Neutrophil (primary cell): Measurements from ENCODE around the gene ANKRD29.

Experiments used
- H3K27ac ChIP-seq: fragments of 200-600 bp; sonication (generic); 2 replicates; pipeline ENCODE4 v1.5.1; 2016; ENCODE audit warnings: mild to moderate bottlenecking, moderate library complexity
- H3K27me3 ChIP-seq: fragments of 200-600 bp; sonication (generic); 2 replicates; pipeline ENCODE4 v1.6.0; 2016; ENCODE audit warnings: mild to moderate bottlenecking
- H3K36me3 ChIP-seq: fragments of 200-600 bp; sonication (generic); 2 replicates; pipeline ENCODE4 v1.5.1; 2017
- H3K4me1 ChIP-seq, 2 experiments: fragments of 200-600 bp in 1 of 2; sonication (generic) in 1 of 2; 1 replicate in 1 of 2; 2 replicates in 1 of 2; pipeline versions ENCODE4 v1.5.1 to v1.6.1; 2013 to 2016; ENCODE audit warnings: low read depth in 1 of 2, low read length in 1 of 2, mild to moderate bottlenecking in 1 of 2, moderate library complexity in 1 of 2; ENCODE audit not compliant: control insufficient read depth in 1 of 2, insufficient read depth in 1 of 2
- H3K4me3 ChIP-seq, 2 experiments: fragments of 200-600 bp in 1 of 2; sonication (generic) in 1 of 2; 1 replicate in 1 of 2; 2 replicates in 1 of 2; pipeline ENCODE4 v1.5.1; 2013 to 2016; ENCODE audit warnings: low read depth in 1 of 2, low read length in 1 of 2, mild to moderate bottlenecking in 1 of 2, moderate library complexity in 1 of 2
- H3K9me3 ChIP-seq: fragments of 200-600 bp; sonication (generic); 2 replicates; pipeline ENCODE4 v1.5.1; 2016
- TF ChIP-seq, protein P1 (sequence below): fragments of 200-600 bp; sonication (generic); IDR thresholded peaks from 2 replicates; pipeline ENCODE4 v1.5.1; 2016; ENCODE audit warnings: antibody characterized with exemption

The ANKRD29 gene

DNA sequence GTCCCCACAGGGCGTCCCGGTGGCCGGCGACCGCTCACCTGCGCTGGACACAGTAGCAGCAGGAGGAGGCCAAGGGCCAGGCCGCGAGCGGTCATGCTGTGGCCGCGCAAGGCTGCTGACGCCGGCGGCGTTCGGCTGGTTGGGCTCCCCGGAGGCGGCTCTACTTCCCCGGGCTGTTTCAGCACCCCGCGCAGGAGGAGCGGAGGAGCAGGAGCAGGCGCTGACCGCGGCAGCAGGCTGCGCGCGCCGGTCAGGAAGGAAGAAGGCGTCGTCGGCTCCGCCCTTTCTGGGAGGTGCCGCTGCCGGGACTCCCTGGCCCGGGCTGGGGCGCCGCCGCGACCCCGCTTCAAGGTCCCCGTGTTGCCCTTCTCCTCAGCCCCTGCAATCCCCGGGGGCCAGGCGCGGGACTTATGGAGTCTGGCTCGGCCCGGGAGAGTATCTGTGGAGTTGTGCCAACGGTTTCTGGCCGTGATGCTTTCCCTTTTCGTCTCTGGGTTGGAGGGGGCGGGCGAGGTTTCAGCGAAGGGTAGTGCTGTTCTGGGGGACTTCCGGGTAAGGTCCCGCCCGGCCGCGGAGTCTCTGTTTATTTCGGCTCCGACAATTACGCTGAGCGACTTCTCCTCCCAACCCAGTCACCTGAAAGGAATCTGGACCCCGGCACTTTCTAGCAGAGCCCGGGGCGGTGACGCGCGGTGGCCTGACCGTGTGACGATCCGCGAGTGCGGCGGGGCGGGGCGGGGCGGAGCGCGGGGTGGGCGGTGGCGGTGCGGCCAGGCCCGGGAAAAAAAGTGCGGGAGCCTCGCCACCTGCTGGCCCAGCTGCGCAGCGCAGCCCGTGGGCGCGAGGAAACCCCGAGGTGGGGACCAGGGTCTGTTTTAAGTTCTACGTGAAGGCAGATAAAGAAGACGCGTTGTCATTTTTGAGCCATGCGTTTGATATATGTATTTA, 76.2 kb downstream of the ANKRD29 start, which contains the start of gene NPC1:
TSS of gene NPC1 (minus strand) at position 258 of the 948 bp plus-strand sequence. CDS start at position 95, 163 bp downstream.
- no peaks in the 10 kb centered on the region for H3K36me3 ChIP-seq
- TF ChIP-seq, protein P1, sequence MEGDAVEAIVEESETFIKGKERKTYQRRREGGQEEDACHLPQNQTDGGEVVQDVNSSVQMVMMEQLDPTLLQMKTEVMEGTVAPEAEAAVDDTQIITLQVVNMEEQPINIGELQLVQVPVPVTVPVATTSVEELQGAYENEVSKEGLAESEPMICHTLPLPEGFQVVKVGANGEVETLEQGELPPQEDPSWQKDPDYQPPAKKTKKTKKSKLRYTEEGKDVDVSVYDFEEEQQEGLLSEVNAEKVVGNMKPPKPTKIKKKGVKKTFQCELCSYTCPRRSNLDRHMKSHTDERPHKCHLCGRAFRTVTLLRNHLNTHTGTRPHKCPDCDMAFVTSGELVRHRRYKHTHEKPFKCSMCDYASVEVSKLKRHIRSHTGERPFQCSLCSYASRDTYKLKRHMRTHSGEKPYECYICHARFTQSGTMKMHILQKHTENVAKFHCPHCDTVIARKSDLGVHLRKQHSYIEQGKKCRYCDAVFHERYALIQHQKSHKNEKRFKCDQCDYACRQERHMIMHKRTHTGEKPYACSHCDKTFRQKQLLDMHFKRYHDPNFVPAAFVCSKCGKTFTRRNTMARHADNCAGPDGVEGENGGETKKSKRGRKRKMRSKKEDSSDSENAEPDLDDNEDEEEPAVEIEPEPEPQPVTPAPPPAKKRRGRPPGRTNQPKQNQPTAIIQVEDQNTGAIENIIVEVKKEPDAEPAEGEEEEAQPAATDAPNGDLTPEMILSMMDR, result peak; percentile 99
- H3K4me3 ChIP-seq, result peak within 1 kb of the TSS; percentile 74 to 97

DNA sequence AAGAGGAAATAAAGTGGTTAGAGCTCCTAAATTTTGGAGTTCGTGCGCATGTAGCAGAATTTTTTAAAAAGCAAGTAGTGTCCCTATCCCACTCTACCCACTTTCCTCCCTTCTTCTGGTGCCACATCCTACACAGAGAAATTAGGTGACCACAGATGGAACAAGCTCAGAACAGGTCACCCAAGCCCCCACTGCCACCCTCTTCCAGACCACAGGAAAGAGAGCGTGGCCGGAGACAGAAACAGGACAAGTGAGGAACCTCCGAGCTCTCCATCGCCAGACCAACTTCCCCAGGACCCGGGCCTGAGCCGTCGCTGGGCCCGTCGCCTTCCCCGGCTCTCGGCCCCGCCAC, 76.8 kb downstream of the ANKRD29 start:
- TF ChIP-seq, protein P1, result no peak
- Histone ChIP-seq H3K4me3 (peak overlapping the region; percentile 74 to 97), H3K27ac (peak overlapping the region; percentile 95), H3K36me3 (no peaks in the 10 kb centered on the region), H3K27me3 (peaks cover 22% of the 10 kb centered on the region), H3K4me1 (peaks cover 24% of the 10 kb centered on the region in 2 experiments), H3K9me3 (no peaks in the 10 kb centered on the region)

More for the DNA sequence above, 76.2 kb downstream of the ANKRD29 start, which contains the start of gene NPC1:
- Histone ChIP-seq H3K4me1 (peaks cover 24% of the 10 kb centered on the region in 2 experiments), H3K9me3 (no peaks in the 10 kb centered on the region), H3K27me3 (peaks cover 22% of the 10 kb centered on the region), H3K27ac (peak within 1 kb of the TSS; percentile 95)

DNA sequence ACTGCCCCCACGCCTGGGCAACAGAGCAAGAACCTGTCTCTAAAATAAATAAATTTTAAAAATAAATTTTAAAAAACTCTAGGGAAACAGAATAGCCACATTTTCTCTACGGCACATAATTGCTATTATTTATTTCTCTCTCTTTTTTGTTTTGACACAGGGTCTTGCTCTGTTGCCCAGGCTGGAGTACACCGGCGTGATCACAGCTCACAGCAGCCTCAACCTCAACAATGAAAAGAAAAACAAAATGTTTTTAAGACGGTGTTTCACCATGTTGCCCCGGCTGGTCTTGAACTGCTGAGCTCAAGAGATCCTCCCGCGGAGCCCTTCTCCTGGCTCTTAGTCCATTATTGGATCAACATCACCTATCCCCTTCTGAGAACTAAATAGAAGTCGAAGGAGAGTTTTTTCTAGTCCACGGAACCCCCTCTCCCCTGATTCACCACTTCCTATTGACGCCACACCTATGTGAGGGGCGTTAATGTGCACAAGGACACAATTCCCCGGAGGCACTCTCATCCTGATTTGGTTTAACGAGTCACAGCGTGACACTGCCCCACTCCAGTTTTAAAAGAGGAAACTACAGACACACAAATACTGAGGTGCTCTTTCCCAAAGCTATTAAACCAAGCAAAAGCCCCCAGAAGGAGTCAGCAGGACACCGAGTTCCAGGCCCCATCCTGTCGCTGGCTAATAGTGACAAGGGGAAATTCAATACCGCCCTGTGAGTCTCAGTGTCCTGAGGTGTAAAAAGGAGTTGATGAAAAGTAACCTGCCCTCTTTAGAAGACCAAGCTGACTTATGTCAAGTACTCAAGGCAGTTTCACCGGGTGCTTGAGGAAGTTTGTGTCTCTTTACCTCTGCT, 77.5 kb downstream of the ANKRD29 start:
- Histone ChIP-seq H3K4me3 (peak overlapping the region; percentile 74 to 97), H3K36me3 (no peaks in the 10 kb centered on the region), H3K27ac (peak overlapping the region; percentile 95), H3K9me3 (no peaks in the 10 kb centered on the region), H3K27me3 (peaks cover 22% of the 10 kb centered on the region), H3K4me1 (peaks cover 24% of the 10 kb centered on the region in 2 experiments)
- TF ChIP-seq, protein P1, result no peak

DNA sequence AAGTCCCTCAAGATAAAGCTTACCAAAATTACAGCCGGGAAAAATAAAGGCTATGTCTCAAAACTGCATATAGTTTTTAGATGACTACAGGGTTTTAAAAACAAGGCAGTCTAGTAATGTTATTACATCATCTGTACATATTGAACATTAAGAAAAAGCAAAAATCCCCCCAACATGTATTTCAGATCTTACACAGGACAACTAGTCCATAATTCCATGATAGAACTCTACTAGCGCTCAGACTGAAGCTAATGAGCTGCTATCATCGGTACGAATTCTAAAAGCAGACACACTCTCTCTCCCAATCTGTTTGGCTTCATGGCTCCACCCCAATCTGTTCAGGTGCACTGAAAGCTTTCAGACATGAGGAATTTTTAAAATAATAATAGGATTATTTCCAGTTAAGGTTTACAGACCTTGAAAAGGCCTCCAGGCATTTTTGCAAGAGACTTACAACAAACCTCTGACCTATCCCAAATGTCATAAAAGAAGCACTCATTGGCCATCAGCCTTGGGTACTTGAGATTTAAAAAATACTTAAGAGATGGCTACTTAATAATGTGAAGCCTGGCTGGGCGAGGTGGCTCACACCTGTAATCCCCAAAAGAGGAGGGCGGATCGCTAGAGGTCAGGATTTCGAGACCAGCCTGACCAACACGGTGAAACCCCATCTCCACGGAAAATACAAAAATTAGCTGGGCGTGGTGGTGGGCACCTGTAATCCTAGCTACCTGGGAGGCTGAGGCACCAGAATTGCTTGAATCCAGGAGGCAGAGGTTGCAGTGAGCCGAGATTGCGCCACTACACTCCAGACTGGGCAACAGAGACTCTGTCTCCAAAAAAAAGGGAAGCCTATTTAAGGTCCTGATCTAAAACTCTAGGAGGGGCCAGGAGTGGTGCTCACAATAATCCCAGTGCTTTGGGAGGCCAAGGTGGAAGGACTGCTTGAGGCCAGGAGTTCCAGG, 78.4 kb downstream of the ANKRD29 start:
- H3K27ac ChIP-seq, result no peak overlapping the region
- no peak overlapping the region for H3K4me3 ChIP-seq
- TF ChIP-seq, protein P1, result no peak
- H3K27me3 ChIP-seq, result peaks cover 20% of the 10 kb centered on the region
- H3K9me3 ChIP-seq, result no peaks in the 10 kb centered on the region
- H3K4me1 ChIP-seq, result peaks cover 24% of the 10 kb centered on the region in 2 experiments
- no peaks in the 10 kb centered on the region for H3K36me3 ChIP-seq
